Activated naive CD8-positive, alpha-beta T cell treated with anti-CD3 and anti-CD28 coated beads for 36 hours (primary cell): Measurements from ENCODE around the gene FALEC. TPM values are rescaled to one million over a fixed set of nuclear protein-coding genes. Genes with fewer than 3 reads are reported as not detected.

Source experiments
- DNase-seq: peaks from one replicate; pipeline ENCODE4 v3.0.0; 2021
- H3K27ac Mint-ChIP-seq: one replicate; pipeline ENCODE4 v1.8.0; 2022; ENCODE audit warnings: mild to moderate bottlenecking, moderate library complexity, mixed read lengths
- H3K27me3 Mint-ChIP-seq: one replicate; pipeline ENCODE4 v1.8.0; 2022; ENCODE audit warnings: mild to moderate bottlenecking, mixed read lengths
- H3K36me3 Mint-ChIP-seq: one replicate; pipeline ENCODE4 v1.8.0; 2021; ENCODE audit warnings: mild to moderate bottlenecking, mixed read lengths
- H3K4me1 Mint-ChIP-seq: one replicate; pipeline ENCODE4 v1.8.0; 2021; ENCODE audit warnings: mixed read lengths
- H3K4me3 Mint-ChIP-seq: one replicate; pipeline ENCODE4 v1.8.0; 2022; ENCODE audit warnings: mild to moderate bottlenecking, moderate library complexity, mixed read lengths
- H3K9me3 Mint-ChIP-seq: one replicate; pipeline ENCODE4 v1.8.0; 2022; ENCODE audit warnings: mixed read lengths
- total RNA-seq, 2 experiments: library from RNA; stranded (reverse); gene quantifications; one replicate each; pipeline ENCODE4 v1.2.3, GENCODE V29; 2021

Gene FALEC
- total RNA-seq, 2 experiments from 2014 or later: not detected

DNA sequence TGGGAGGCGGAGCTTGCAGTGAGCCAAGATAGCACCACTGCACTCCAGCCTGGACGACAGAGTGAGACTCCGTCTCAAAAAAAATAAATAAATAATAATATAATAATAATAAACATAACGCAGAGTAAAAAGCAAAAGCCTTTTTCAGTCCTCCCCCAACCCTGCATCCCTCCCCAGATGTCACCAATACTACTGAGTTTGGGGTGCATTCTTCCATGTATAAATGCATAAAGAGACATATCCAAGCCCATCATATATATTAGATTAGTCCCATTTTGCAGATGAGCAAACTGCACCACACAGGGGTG lies 32.7 kb downstream of the FALEC start:
- H3K36me3 Mint-ChIP-seq: no peaks in the 10 kb centered on the region
- H3K4me1 Mint-ChIP-seq: peaks cover 18% of the 10 kb centered on the region
- no peak for DNase-seq
- H3K27me3 Mint-ChIP-seq: peaks cover 65% of the 10 kb centered on the region
- no peaks in the 10 kb centered on the region for H3K9me3 Mint-ChIP-seq
- H3K4me3 Mint-ChIP-seq: peak overlapping the region; percentile 72
- no peak overlapping the region for H3K27ac Mint-ChIP-seq

DNA sequence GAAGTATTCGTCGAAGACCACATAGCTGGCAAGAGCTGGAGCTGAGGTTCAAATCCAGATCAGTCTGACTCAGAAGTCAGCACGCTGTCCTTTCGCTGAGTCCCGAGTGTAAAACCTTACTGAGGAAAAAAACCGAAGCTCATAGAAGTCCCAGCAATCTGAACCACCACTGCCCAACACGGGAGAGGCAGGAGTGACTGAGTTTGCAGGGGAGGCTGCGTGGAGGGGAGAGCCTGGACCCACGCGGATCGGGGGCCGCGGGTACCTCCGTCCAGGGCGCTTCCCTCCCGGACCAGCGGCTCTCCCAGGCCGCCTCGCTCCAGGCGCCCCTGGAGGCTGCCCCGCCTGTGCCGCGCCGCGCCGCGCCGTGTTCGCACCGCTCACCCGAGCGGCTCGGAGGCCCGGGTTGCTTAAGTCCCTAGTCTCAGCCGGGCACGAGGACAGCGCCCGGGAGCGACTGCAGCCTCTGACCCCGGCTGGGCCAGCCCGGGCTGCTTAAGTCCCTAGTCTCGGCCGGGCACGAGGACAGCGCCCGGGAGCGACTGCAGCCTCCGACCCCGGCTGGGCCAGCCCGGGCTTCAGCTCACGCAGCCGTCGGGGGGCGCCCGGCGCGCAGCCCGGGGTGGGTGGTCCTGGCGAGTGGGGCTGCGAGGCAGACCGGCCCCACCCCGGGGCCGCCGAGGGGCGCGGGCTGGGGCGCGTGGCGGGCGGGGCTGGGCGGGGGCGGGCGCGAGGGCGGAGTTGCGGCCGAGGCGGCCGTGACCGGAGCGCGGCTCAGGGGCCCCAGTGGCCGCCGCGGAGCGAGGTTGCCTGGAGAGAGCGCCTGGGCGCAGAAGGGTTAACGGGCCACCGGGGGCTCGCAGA lies 33.3 kb downstream of the FALEC start, which contains the start of gene ADAMTSL4:
TSS of gene ADAMTSL4 (plus strand) at position 777 of the 864 bp plus-strand sequence. CDS start 2,881 bp downstream, outside the sequence.
- DNase-seq: peak; percentile 61
- Mint-ChIP-seq H3K36me3 (no peaks in the 10 kb centered on the region), H3K27ac (no peak within 1 kb of the TSS), H3K4me1 (peaks cover 18% of the 10 kb centered on the region), H3K9me3 (no peaks in the 10 kb centered on the region), H3K27me3 (peaks cover 60% of the 10 kb centered on the region), H3K4me3 (peak within 1 kb of the TSS; percentile 73)

DNA sequence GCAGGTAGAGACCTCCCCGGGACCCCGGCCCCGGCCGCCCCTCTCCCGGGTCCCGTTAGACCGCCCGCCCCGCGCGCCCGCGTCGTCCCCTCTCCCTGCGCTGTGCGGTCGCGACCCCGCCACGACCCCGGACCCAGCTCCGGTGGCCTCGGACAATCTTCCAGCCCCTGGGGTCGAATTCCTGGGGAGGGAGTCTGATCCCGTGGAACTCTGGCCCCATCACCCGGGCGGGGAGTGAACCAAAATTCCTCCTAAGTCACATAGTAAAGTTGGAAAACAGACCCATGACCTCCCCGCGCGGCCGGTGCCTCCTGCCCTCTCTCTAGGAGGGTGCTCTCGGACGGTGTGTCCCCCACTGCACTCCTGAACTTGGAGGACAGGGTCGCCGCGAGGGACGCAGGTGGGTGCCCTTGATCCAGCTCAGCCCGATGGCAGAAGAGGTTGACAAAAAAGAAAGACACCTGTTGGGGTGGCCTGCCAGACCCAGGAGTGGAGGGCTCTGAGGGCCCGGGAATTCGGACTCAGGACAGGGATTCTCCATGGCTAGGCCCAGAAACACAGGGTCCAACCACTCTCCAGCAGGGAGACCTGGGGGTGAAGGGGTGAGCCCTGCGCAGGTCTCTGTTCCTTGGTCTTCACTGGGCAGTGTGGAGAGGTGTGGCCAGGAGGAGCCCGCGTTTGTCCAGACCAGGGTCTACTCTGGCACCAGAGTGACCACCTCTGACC lies 34.1 kb downstream of the FALEC start:
- no peaks in the 10 kb centered on the region for H3K9me3 Mint-ChIP-seq
- H3K27ac Mint-ChIP-seq: no peak overlapping the region
- no peak for DNase-seq

DNA sequence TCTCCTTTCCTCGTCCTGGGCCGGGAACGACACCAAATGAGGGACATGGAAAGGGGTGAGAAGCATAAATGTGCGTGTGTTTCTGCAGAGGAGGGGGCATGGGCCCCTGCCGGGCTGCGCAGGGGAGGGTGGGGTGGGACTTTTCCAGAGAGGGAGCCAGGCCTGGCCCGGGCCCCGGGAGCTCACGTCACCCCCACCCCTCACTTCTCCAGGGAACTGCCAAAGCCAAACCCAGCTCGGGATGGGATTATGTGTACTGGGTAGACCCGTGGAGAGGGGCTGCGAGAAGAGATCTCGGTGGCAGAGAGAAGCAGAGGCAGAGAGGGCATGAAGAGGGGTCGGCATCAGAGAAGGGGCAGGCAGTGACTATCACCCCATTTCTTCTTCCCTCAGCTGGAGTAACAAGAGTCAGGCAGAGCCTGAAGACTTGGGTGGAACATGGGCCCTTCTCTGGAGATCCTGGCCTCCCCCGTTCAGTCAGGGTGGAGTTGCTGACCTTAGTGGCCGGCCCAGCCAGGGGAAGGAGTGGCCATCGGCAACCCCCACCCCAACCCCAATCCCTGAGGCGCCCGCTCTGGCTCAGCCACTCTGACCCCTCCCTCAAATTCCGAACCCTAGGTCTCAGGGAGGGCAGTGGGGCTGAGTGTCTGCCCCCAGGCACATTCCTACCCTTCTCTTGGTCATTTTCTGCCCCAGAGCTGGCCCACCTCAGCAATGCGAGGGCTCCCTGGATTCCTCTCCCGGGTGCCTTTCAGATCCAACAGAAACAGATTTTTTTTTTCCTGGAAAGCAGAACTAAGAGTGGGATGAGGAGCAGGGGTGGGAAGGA lies 34.9 kb downstream of the FALEC start:
- Mint-ChIP-seq H3K27me3 (peaks cover 50% of the 10 kb centered on the region), H3K4me1 (peaks cover 18% of the 10 kb centered on the region), H3K36me3 (no peaks in the 10 kb centered on the region), H3K4me3 (no peak overlapping the region), H3K27ac (no peak overlapping the region), H3K9me3 (no peaks in the 10 kb centered on the region)
- DNase-seq: no peak

More for the DNA sequence above, 34.1 kb downstream of the FALEC start:
- Mint-ChIP-seq H3K4me3 (peak overlapping the region; percentile 73), H3K27me3 (peaks cover 53% of the 10 kb centered on the region), H3K4me1 (peaks cover 18% of the 10 kb centered on the region), H3K36me3 (no peaks in the 10 kb centered on the region)

DNA sequence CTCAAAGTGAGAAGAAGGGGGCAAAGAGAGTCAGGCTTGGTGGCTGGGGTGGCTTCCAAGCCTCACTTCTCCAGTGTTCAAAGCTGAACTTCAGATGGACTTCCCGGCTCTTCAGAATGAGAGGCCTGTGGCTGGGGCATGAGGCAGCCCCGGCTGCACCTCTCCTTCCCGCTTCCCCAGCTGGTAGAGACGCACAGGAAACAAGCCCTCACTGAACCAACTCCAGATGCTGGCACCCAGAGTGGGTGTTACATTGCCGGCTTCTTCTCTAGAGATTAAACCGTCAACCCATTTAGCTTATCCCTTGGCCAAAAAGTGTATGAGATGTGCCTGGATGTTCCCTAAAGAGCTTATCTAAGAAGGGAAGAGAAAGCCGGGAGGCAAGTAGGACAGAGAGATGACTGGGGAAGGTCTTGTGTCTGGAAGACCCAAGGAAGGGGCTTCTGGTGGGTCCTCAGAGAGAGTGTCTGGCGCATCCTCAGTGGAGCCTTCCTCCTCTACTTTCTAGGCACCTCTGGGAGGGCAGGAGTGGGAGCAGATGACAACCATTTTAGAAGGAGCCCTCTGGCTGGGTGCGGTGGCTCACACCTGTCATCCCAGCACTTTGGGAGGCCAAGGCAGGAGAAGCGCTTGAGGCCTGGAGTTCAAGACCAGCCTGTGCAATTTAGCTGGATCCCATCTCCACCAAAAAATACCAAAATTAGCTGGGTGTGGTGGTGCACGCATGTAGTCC lies 35.7 kb downstream of the FALEC start:
- Mint-ChIP-seq H3K36me3 (no peaks in the 10 kb centered on the region), H3K4me3 (no peak overlapping the region), H3K27ac (no peak overlapping the region), H3K4me1 (peaks cover 18% of the 10 kb centered on the region), H3K27me3 (peaks cover 45% of the 10 kb centered on the region), H3K9me3 (no peaks in the 10 kb centered on the region)
- DNase-seq: no peak

DNA sequence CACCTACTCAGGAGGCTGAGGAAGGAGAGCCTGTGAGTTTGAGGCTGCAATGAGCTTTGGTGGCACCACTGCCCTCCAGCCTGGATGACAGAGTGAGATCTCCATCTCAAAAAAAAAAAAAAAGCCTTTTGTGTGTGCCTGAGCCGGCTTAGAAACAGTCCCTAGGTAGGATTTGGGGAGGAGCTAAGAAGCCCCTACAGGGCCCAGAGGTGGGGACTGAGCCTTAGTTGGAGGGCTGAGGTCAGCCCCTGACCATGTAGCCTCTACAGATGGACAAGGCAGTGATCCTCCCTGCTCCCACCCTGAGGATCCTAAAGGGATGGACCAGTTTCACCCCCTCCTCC lies 36.2 kb downstream of the FALEC start:
- DNase-seq: no peak
- Mint-ChIP-seq H3K36me3 (no peaks in the 10 kb centered on the region), H3K4me3 (no peak overlapping the region), H3K4me1 (peaks cover 18% of the 10 kb centered on the region), H3K27ac (no peak overlapping the region), H3K27me3 (peaks cover 40% of the 10 kb centered on the region), H3K9me3 (no peaks in the 10 kb centered on the region)

DNA sequence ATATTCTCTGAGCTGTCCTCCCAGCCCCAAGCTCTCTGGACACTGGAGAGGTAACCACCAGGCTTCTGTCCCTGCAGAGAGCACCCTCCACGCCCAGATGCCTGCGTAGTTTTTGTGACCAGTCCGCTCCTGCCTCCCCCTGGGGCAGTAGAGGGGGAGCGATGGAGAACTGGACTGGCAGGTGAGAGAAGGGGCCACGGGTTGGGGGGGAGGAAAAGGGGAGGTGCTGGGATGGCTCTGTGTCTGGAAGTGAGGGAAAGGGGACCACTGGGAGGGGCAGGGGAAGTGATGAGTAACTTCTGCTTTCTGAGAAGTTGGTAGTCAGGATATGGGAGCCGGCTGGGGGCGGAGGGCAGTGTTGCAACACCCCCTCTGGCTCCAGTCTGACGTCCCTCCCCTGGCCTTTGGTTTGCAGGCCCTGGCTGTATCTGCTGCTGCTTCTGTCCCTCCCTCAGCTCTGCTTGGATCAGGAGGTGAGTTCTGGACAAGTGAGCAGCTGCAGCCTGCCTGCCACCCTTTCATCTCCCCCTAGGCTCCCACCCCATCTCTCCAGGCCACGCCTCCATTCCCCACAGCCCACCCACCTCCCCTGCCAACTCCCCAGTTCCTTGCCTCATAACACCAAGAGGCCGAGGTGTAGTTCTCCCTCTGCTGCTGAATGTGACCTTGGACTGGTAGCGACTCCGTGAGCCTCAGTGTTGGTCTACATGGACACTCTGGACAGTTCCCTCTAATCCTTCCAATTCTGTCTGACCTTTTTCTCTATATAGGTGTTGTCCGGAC lies 36.8 kb downstream of the FALEC start:
- Mint-ChIP-seq H3K4me1 (peaks cover 18% of the 10 kb centered on the region), H3K27ac (no peak overlapping the region), H3K4me3 (no peak overlapping the region), H3K9me3 (no peaks in the 10 kb centered on the region), H3K27me3 (peaks cover 35% of the 10 kb centered on the region), H3K36me3 (no peaks in the 10 kb centered on the region)
- DNase-seq: no peak

DNA sequence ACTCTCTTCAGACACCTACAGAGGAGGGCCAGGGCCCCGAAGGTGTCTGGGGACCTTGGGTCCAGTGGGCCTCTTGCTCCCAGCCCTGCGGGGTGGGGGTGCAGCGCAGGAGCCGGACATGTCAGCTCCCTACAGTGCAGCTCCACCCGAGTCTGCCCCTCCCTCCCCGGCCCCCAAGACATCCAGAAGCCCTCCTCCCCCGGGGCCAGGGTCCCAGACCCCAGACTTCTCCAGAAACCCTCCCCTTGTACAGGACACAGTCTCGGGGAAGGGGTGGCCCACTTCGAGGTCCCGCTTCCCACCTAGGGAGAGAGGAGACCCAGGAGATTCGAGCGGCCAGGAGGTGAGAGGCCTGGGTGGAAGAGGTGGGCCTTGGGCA lies 37.3 kb downstream of the FALEC start:
- no peak for DNase-seq
- Mint-ChIP-seq H3K36me3 (no peaks in the 10 kb centered on the region), H3K9me3 (no peaks in the 10 kb centered on the region), H3K27me3 (peaks cover 33% of the 10 kb centered on the region), H3K4me3 (no peak overlapping the region), H3K4me1 (peaks cover 18% of the 10 kb centered on the region), H3K27ac (no peak overlapping the region)

DNA sequence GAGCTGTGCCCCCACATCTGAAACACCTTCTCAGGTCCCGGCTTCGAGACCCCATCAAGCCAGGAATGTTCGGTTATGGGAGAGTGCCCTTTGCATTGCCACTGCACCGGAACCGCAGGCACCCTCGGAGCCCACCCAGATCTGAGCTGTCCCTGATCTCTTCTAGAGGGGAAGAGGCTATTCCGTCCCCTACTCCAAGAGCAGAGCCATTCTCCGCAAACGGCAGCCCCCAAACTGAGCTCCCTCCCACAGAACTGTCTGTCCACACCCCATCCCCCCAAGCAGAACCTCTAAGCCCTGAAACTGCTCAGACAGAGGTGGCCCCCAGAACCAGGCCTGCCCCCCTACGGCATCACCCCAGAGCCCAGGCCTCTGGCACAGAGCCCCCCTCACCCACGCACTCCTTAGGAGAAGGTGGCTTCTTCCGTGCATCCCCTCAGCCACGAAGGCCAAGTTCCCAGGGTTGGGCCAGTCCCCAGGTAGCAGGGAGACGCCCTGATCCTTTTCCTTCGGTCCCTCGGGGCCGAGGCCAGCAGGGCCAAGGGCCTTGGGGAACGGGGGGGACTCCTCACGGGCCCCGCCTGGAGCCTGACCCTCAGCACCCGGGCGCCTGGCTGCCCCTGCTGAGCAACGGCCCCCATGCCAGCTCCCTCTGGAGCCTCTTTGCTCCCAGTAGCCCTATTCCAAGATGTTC lies 38.0 kb downstream of the FALEC start:
- Mint-ChIP-seq H3K4me3 (no peak overlapping the region), H3K9me3 (no peaks in the 10 kb centered on the region)
- DNase-seq: no peak

DNA sequence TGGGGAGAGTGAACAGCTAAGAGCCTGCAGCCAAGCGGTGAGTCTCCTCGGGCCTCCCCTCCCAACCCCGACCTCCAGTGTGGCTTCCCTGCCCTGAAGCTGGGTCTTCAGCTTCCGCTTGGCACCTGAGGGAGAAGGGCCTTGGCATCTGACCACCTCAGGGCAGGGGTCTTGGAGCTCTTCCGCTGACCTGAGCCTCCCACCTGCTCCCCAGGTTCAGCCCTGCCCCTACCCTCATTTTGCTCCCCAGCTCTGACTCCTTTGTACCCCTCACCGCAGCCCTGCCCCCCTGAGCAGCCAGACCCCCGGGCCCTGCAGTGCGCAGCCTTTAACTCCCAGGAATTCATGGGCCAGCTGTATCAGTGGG lies 38.5 kb downstream of the FALEC start:
- Mint-ChIP-seq H3K36me3 (no peaks in the 10 kb centered on the region), H3K27ac (no peak overlapping the region), H3K27me3 (peaks cover 27% of the 10 kb centered on the region), H3K4me3 (no peak overlapping the region), H3K4me1 (peaks cover 14% of the 10 kb centered on the region), H3K9me3 (no peaks in the 10 kb centered on the region)
- no peak for DNase-seq

More for the DNA sequence above, 38.0 kb downstream of the FALEC start:
- H3K4me1 Mint-ChIP-seq: peaks cover 15% of the 10 kb centered on the region
- no peak overlapping the region for H3K27ac Mint-ChIP-seq
- H3K27me3 Mint-ChIP-seq: peaks cover 27% of the 10 kb centered on the region
- no peaks in the 10 kb centered on the region for H3K36me3 Mint-ChIP-seq

DNA sequence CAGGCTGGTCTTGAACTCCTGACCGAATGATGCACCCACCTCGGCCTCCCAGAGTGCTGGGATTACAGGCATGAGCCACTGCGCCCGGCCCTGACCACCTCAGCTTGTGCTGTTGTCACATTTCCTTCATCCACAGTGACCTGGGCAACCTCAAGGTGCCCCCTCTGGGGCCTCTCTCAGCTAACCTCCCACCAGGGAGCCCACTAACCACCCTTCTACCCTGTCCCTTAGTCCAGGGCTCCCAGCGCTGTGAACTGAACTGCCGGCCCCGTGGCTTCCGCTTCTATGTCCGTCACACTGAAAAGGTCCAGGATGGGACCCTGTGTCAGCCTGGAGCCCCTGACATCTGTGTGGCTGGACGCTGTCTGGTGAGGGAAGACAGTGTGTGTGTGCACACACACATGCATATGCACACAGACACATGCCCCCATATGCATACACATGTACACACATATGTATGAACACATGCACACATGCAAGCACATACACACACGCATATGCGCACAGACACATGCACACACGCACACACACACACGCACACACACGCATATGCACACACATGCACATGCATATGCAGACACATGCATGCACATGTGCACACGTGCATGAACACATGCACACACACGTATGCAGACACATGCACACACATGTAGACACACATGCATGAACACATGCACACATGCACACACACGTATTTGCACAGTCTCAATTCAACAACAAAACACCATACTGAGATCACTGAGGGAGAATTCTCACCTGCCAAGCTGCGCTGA lies 39.8 kb downstream of the FALEC start:
- Mint-ChIP-seq H3K4me3 (no peak overlapping the region), H3K4me1 (peaks cover 18% of the 10 kb centered on the region), H3K27ac (no peak overlapping the region), H3K36me3 (no peaks in the 10 kb centered on the region), H3K9me3 (no peaks in the 10 kb centered on the region), H3K27me3 (peaks cover 16% of the 10 kb centered on the region)
- DNase-seq: no peak

DNA sequence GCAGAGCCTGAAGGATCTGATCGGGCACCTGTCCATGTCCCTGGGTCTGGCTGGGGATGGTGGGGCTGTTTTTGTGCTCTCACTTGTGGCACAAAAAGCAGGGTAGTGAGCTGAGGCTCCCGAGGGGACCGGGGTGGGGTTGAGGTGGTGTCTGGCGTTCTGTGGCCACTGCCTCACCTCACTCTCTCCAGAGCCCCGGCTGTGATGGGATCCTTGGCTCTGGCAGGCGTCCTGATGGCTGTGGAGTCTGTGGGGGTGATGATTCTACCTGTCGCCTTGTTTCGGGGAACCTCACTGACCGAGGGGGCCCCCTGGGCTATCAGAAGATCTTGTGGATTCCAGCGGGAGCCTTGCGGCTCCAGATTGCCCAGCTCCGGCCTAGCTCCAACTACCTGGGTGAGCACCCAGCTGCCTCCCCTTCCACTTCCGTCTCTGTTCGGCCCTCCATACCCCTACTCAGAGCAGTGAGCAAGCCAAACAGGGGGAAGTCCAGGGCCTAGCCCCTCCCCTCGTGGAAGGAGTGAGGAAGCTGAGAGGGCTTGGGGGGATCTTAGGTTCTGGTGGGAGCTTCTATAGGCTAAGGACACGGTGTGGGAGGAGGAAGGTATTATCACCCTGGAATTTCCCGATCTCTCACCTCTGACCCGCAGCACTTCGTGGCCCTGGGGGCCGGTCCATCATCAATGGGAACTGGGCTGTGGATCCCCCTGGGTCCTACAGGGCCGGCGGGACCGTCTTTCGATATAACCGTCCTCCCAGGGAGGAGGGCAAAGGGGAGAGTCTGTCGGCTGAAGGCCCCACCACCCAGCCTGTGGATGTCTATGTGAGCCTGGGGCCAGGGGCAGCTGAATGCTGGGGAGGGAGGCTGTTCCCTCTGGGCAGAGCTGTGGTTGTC lies 40.7 kb downstream of the FALEC start:
- peaks cover 8% of the 10 kb centered on the region for H3K27me3 Mint-ChIP-seq
- H3K4me1 Mint-ChIP-seq: peaks cover 21% of the 10 kb centered on the region
- DNase-seq: no peak
- no peaks in the 10 kb centered on the region for H3K36me3 Mint-ChIP-seq
- no peak overlapping the region for H3K27ac Mint-ChIP-seq
- H3K9me3 Mint-ChIP-seq: no peaks in the 10 kb centered on the region
- no peak overlapping the region for H3K4me3 Mint-ChIP-seq
